ENCODE data around the gene RHPN2. TPM values are rescaled to one million over a fixed set of nuclear protein-coding genes. Genes with fewer than 3 reads are reported as not detected.

RHPN2 gene
- total and polyA plus RNA-seq, 2 of the 13 experiments (the other 11 are each of a cell fraction or from before 2014, with no cell fraction given) = 20.3 to 48.0 TPM

- peak; percentile 24; the same call in 1 of the 2 replicates for TF ChIP-seq ZNF234 (CRISPR knock-in tag; conservative IDR thresholded peaks at IDR 0.05)
- TF ChIP-seq STAT6 (CRISPR knock-in tag; IDR thresholded peaks at IDR 0.05; ENCODE audit: borderline replicate concordance) = no peak
- TF ChIP-seq IKZF5 (CRISPR knock-in tag; IDR thresholded peaks at IDR 0.05) = no peak
- peak; percentile 59; the same call in 1 of the 2 replicates for TF ChIP-seq ZIK1 (CRISPR knock-in tag; IDR thresholded peaks at IDR 0.05; ENCODE audit: borderline replicate concordance, low read depth)
- TF ChIP-seq ZNF383 (CRISPR knock-in tag; IDR thresholded peaks at IDR 0.05; ENCODE audit: borderline replicate concordance) = no peak
- TF ChIP-seq CEBPB (IDR thresholded peaks at IDR 0.05; ENCODE audit: borderline replicate concordance, low read depth, low read length) = no peak
- no peak for TF ChIP-seq ZNF552 (CRISPR knock-in tag; IDR thresholded peaks at IDR 0.05; ENCODE audit: borderline replicate concordance)
- no peak for TF ChIP-seq RFXAP (CRISPR knock-in tag; IDR thresholded peaks at IDR 0.05; ENCODE audit: borderline replicate concordance)
- no peak; the same call in 1 of the 2 replicates for TF ChIP-seq ZNF652 (CRISPR knock-in tag; IDR thresholded peaks at IDR 0.05; ENCODE audit: borderline replicate concordance, low read depth)
- TF ChIP-seq AHR (CRISPR knock-in tag; IDR thresholded peaks at IDR 0.05) = no peak
- peak; percentile 45; the same call in 1 of the 2 replicates for TF ChIP-seq ZNF710 (CRISPR knock-in tag; IDR thresholded peaks at IDR 0.05; ENCODE audit: borderline replicate concordance)
- TF ChIP-seq PRDM15 (CRISPR knock-in tag; IDR thresholded peaks at IDR 0.05) = no peak
- TF ChIP-seq PLRG1 (conservative IDR thresholded peaks at IDR 0.05) = no peak
- no peak for TF ChIP-seq ONECUT2 (CRISPR knock-in tag; IDR thresholded peaks at IDR 0.05)
- no peak for TF ChIP-seq KMT2B (CRISPR knock-in tag; IDR thresholded peaks at IDR 0.05)
- no peak for TF ChIP-seq NR2F2 (IDR thresholded peaks at IDR 0.05; ENCODE audit: borderline replicate concordance, low read depth)
- no peak for TF ChIP-seq HOXA3 (CRISPR knock-in tag; IDR thresholded peaks at IDR 0.05)
- no peak for TF ChIP-seq STAT5B (CRISPR knock-in tag; IDR thresholded peaks at IDR 0.05)
- TF ChIP-seq ZNF879 (CRISPR knock-in tag; IDR thresholded peaks at IDR 0.05) = no peak
- no peak for TF ChIP-seq ZNF607 (CRISPR knock-in tag; IDR thresholded peaks at IDR 0.05; ENCODE audit: borderline replicate concordance)
- no peak for TF ChIP-seq TCF7 (IDR thresholded peaks at IDR 0.05; ENCODE audit: low read depth)
These were observed 783 bp downstream of the RHPN2 start (continued) for GRCh38 chr19:33063753-33064457.

Measured in HepG2 (cell line).